M059J (cell line): ENCODE measurements around the gene C6orf58. TPM values are rescaled to one million over a fixed set of nuclear protein-coding genes. Genes with fewer than 3 reads are reported as not detected.
A peak's percentile ranks its signal among the peaks of the same experiment; 100 is the strongest.

Experiments used
- DNase-seq: peaks from one replicate; pipeline ENCODE4 v3.0.0-alpha.2; 2012; ENCODE audit warnings: low read depth
- total RNA-seq: library from RNA; depleted of rRNA; stranded (reverse); fragments of >200 nt; shearing (Covaris generic); gene quantifications from 2 replicates; pipeline ENCODE4 v1.2.3, GENCODE V29; 2014; rRNA removed

Gene C6orf58
- total RNA-seq: 0.64 TPM in 1 of 2 replicates, not detected in the other

DNA sequence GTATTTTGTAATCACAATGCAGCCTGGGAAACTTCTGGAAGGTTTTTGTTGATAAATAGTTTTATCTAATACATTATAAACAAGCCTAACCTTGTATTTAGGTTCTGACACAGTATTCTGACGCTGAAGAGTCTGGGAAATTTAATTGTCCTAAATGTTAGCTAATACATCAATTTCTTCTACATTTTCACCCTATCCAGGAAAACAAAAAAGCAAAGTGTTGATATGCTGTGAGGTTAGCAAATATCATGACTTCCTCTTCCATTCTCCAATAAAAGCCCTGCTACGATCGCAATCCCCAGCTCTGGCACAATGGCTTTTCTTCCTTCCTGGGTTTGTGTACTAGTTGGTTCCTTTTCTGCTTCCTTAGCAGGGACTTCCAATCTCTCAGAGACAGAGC, at the start of gene C6orf58:
Gene C6orf58, plus strand, starts transcription at position 301 of the 400 bp plus-strand sequence. Its CDS starts 12 bp downstream, at position 313.
- no peak for DNase-seq

DNA sequence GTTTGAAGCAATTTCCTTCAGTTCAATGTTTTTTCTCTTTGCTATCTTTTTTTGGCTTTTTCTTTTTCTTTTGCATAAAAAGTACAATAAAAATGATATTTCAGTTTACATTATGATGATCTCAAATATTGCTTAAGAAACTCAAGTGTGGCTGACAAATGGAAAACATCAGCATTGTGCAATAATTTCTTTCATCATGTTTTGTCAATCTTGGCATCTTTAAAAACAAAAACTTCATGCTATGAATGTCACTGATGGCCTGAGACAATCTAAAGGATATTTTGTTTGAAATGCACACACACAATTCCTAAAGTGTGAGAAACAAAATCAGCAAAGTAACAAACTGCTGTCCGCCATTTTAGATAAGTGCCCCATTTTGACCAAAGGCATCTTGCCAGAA, 44.0 kb upstream of the C6orf58 start:
- no peak for DNase-seq

DNA sequence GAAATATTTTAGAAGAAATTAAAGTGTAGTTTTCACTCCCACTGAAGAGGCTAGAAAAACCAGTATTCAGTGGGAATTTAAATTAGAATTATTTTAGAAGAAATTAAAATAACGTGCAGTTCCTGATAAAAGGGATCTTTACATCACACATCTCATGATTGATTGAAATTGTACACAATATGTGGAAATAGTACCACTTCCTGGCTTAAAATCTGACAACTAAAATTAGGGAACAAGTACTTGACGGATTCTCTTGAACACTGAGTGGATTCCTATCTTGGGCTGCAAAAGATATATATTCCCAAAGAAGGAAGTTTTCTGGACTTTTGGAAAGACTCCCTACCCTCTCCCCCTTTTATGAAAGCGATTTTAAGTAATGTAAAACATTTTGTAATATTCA, 43.2 kb upstream of the C6orf58 start:
- DNase-seq: no peak

DNA sequence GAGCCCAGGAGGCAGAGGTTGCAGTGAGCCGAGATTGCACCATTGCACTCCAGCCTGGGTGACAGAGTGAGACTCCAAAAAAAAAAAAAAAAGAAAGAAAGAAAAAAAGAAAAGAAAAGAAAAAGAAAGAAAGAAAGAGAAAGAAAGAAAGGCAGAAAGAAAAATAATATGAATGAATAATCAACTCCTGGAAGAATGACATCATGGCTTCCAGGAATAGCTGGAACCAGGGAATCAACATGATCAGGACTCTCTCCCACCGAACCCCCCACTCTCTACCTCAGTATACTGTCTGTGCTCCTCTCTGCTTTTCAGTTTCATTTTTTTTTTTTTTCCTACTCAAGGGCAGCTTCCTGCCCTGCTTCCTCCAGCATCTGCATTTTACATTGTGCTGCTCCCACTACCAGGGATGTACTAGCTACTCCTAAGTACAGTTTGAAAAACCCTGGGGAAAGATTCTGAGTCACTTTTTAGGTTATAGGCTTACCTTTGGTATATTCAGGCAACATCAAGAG, 38.2 kb upstream of the C6orf58 start:
- DNase-seq: no peak

DNA sequence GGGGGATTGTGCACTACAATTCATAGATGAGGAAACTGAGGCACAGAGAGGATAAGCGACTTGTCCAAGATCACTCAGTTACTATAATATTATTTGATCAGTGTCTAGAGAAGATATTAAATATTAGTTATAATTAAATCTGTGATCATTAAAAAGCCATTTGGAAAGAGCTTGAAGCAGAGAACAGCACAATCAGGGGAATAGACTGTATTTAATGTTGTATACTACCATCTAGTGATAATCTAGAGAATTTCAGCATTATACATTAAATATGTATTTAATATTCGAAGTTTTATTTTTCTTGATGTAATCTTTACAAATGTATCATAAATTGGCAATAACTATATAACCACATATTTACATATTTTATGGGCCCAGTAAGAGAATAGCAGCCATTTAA, 37.7 kb upstream of the C6orf58 start:
- peak; percentile 27 for DNase-seq

DNA sequence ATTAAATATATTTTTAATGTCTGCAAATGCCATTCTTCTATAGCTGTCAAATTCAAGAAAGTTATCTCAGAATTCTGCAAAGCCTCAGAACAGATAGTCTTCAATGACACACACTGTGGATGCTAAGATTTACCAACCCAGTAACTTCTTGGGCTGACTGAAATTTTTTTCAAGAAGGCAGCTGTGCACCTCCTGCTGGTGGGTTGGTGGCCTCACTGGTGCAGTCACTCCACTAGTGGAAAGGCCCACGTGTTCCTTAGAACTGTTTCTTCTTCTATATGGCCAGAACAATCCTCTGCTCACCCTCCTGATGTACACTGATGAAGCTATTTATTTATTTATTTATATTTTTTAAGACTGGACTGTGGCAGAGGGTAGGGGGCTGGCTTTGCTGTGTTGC, 29.8 kb upstream of the C6orf58 start:
- DNase-seq: peak; percentile 14

DNA sequence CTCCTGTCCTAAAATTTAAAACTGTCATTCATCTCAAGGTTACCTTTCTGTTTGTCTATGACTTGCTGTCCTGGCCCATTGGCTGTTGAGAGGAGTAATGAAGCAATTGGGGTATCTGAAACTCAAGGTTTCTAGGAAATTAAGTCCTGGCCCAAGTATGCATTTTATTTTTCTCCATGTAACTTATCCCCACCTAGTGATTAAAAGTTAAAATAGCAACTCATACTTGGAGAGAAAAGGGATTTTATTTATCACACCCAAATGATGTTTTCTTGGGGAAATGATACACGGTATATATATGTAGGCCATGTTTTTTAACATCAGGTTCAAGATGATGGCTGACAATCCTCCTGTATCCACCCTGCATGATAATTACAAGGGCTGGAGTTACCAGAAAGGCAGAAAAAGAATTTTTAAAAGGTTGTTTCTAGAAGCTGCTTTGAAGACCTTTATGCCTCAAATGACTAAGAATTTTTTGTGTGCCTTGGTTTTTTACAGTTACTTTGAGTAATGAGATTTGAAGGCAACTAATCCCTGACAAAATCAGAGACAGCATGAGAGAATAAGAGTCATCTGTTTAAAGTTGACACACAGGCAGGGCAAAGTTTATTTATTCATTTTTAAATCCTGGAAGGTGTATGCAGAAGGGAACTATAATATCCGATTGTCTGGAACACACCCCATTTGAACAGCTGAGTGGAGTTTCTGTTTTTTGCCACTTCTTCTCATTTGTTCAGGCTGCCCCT, 28.9 kb upstream of the C6orf58 start:
- peak; percentile 22 for DNase-seq

DNA sequence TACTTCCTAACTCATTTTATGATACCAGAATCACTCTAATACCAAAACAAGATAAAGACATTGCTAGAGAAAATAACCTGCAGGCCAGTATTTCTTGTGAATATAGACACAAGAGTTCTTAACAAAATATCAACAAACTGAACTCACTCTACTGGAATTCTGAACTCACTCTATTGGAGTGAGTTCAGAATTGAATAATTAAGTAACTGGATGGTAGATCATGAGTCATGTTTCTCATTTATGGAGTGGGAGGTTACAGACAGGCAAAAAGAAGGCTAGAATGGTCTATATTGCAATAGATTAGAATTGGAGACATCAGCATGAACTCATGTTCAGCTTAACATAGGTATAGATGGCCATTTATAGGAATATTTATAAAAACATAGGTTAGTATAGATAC, 26.6 kb upstream of the C6orf58 start:
- DNase-seq: peak; percentile 62

DNA sequence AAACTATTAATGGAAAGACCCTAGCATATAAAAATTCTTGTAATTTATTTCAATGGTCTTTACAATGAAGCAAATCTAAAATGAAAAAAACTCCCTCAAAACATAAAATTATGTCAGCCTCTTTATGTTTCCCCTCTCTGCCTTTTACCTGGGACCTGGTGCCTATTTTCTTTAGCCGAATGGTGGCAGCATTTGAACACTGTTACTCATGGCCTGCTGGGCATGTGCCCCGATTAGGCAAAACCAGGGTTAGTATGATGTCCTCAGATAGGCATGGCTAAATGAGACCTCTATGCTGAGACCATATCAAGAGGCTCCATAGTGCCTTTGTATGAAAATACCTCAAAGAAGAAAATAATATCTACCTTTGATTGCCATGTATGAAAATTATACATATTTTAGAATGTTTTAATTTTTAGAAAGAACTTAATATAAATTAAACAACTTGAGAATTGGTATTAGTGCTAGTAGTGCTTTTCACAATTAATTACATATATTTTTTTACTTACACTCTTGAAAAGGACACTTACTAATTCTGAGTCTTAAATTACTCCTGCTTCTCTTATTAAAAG, 22.5 kb upstream of the C6orf58 start:
- peak; percentile 62 for DNase-seq

DNA sequence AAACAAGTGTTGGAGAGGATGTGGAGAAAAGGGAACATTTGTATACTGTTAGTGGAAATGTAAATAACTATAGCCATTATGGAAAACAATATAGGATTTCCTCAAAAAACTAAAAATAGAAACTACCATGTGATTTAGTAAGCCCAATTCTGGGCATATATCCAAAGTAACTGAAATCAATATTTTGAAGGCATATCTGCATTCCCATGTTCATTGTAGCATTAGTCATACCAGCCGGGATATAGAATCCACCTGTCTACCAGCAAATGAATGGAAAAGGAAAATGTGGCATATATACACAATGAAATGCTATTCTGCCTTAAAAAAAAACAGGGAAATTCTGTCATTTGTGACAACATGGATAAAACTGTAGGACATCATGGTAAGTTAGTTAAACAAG, 15.3 kb upstream of the C6orf58 start:
- no peak for DNase-seq

DNA sequence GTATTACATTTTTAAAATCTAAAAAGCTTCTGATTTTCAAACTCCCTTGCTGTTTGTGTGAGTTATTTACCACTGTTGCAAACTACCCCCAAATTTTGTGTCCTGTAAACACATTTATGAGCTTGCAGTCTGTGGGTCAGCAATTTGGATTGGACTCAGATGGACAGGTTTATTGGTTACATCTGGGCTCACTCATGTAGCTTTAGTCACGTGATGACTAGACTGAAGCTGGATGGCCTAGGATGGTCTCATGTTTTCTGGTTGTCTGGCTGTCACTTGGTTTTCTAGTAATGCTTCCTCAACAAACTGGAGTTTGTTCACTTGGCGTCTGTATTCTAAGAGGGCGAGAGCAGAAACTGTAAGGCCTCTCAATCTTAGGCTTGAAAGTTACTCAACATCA, 12.2 kb upstream of the C6orf58 start:
- no peak for DNase-seq

DNA sequence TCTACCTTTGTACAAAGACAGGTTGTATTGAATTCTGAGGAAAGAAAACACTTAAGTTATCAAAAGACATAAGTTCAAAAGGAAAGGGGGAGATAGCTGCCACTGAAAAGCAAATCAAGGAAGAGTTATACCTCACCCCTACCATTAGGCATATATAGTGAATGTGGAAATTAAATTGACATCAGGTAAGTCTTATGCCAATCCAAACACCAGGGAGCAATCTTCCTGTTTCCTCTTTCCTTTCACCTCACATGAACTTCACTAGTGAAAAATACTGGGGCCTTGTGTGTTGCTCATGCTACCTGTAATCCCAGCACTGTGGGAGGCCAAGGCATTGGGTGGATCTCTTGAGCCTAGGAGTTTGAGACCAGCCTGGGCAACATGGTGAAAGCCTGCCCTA, 10.9 kb upstream of the C6orf58 start:
- no peak for DNase-seq

DNA sequence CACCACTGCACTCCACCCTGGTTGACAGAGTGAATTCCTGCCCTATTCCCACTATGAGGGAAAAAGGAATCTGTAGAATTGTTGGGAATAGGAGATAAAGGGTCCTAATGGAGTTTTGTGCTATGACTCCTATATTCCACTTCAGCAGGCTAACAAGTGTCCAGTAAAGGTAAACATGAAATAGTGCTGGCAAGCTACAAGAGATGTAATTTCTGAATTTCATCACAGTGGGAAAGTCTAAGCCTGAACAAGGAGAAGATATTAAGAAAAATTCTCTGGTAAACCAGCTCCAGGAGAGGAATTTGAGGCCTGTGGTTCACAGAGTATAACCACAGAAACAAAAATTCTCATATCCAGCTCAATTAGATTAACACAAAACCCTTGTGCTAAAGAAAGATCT, 10.3 kb upstream of the C6orf58 start:
- DNase-seq: no peak

DNA sequence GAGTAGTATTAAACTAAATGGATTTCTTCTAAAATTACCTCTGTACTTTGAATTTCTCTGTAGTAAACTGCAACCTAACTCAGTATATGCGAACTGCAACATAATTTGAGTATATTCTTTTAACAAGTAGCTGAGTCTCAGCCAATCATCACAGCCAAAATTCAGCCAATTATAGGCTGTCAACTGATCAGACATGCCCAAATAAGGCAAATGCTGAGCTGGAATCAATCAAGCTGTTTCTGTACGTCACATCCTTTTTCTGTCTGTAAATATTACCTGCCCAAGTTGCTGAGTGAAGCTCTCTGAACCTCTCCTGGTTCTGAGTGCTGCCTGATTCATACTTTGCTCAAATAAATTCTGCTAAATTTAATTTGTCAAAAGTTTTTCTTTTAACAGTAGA, 9.5 kb upstream of the C6orf58 start:
- no peak for DNase-seq

DNA sequence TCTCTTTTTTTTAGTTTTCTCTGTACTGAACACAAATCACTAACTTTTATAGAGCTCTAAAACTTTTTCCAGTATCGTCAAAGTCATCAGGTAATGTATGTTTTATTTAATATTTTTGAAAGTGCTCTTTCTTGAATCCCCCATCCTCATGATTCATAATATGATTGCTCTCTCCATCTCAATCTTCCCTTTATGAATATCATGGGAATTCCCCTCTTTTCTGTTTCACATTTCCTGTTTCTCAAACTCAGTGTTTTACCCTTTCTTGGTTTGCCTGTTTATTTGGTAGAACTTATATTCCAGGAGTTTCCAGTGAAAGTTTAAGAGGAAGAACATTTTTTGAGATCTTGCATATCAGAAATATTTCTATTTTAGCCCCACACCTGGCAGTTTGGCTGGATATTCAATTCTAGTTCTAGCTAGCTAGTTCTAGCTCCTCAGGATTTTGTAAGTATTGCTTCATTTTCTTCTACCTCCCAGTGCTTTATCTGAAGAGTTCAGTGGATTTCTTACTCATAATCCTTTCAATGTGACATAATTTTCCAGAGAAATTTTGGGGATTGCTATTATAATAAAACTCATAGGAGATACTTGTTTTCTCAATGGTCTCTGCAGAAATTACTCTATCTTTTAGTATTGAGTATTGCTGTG, 6.1 kb upstream of the C6orf58 start:
- DNase-seq: no peak

DNA sequence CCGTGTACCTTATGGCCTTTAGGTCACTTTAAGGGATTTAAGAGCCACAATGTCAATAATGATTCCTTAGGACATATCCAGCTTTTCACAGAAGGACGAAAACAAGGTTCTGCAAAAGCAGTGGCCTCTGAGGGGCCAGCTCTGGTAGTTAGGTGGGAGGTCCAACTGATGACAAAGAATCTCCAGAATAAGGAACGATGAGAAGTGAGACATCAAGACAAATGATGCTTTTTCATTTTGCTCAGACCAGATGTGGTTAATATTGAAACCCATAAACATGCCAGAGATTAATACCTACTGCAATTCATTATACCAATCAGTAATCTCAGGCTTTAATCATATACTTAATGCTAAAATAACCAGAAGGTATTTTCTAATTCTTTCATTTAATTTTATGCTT, 1.9 kb downstream of the C6orf58 start:
- no peak for DNase-seq

DNA sequence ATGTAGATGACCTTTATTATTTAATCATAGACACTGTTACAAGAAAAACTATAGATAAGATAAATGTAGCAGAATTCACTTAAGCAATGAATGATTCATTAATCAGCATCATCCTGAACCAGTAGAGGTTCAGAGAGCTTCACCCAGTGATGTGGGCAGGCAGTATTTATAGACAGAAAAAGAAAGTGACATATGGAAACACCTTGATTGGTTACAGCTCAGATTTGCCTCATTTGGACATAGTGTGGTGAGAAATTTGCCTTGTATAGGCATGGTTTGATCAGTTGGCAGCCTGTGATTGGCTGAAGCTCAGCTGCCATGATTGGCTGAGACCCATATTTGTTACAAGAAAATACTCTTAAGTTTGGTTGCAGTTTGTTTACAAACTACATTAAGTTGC, 4.6 kb downstream of the C6orf58 start:
- DNase-seq: no peak

DNA sequence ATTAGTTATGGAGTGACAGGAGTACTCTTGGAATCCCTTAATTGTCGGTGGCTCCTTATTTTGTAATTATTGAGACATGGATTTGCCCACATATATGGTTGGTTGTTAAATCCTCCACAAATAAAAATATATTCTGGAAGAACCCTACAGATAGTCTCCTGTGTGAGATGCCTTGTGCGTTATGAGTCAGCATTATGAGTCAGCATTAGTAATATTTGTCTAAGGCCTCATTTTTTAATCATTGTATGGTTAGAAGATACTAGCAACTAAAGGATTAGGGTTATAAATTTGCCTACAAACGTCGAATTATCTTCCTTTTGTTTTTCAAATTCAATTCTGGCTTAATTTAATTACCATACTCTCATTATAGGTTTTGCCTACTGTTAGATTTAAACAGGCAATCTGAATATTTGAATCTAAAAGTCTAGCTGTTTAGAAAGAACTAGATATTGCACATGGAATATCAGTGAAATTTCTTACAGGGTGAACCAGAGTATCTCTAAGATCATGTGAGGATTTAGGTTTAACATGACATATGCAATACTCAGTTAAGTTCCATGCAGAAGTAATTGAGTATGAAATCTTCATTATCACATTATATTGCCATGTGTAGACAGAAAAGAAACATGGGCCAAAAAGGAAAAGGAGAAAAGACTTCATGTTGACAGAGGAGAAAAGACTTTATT, 5.9 kb downstream of the C6orf58 start:
- DNase-seq: peak; percentile 83

DNA sequence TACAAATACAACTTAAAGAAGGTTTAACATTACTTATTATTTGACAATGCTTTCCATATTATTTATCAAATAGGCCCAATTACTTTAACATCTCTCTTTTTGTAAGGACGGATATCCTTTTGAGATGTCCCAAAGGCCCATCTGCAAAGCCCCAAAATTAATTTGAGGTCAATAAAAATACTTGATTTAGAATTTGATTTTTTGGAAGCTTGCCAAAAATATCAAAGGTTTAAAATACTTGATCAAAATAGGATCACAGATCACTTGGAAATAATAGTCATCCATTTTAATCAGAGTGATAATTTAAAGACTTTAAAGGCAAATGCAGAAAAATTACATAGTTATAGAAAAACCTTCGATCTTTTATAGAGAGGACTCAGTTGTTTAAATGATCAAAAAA, 8.1 kb downstream of the C6orf58 start:
- DNase-seq: no peak

DNA sequence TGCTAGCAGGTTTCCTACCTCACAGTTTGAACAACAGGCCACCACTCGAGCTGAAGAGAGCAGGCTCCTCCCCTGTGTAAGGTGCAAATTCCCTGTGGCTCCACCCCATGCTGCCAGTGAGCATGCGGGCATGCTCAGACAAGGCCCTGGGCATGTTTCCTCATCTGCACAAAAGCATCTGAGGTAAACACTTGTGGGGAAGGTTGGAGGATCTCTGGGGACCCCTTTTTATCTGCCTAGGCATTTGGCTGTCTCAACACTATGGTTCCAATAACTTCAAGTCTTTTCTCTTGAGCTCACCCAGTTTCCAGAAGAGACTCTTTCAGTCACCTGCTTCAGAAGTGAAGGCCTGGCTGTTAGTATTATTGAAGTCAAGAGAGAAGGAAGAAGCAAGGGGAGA, 9.4 kb downstream of the C6orf58 start:
- no peak for DNase-seq

DNA sequence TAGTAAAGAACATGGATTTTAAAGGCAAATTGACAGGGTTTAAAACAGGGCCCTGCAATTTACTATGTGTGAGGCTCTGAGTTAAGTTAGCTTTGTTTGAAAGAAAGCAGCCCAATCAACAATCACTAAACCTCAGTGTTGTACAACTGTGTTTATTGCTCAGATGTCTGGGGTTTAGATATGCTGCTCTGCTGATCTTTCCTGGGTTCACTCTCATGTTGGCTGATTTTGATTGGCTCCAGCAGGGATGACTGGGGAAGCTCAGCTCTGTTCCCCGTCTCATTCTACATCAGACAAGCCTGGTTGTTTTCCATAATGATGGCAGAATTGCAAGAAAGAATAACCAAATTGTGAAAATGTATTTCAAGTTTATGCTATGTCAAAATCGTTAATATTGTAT, 10.9 kb downstream of the C6orf58 start:
- DNase-seq: no peak

DNA sequence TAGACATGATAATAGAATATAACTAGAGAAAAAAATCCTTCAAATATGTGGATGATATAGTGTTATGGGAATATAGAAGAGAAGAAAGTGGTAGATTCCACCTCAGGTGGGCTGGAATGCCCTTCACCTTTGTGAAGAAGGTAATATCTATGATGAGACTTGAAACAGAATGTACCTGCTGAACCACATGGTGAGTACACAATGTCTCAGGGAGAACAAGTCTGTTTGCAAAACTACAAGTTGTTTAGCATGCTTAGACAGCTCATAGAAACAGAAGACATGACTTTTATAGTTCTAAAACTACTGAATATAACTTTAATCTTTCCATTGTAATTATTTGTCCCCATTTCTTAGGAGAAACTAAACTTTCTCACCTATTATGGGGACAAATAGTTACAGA, 12.2 kb downstream of the C6orf58 start:
- no peak for DNase-seq
